Upper lobe of left lung (tissue), 6 donors: ENCODE data around the gene PDRG1. TPM values are rescaled to one million over a fixed set of nuclear protein-coding genes. Genes with fewer than 3 reads are reported as not detected.
"Not testable (repeated sequence)": the region's sequence is repeated elsewhere in the genome, so short reads cannot be mapped to it uniquely, and the experiment has no call there.

Experiments used
- ATAC-seq, 2 donors: fragments of 200-7000 bp; cut with Tn5 transposase; one replicate each; pipeline ENCODE4 v1.9.1; 2022; ENCODE audit warnings: mild to moderate bottlenecking in 2 of 2, moderate library complexity in 2 of 2; ENCODE audit not compliant: low FRiP score in 2 of 2
- DNase-seq, 2 donors: peaks; one replicate each; pipeline ENCODE4 v3.0.0-alpha.2; 2019 to 2020
- H3K27ac ChIP-seq, 4 donors: fragments of 200-600 bp; sonication (generic); one replicate each; pipeline ENCODE4 v1.5.1; 2016 to 2019
- H3K27me3 ChIP-seq, 4 donors: fragments of 200-600 bp; sonication (generic); one replicate each; pipeline ENCODE4 v1.5.1; 2017 to 2019
- H3K36me3 ChIP-seq, 4 donors: fragments of 200-600 bp; sonication (generic); one replicate each; pipeline ENCODE4 v1.5.1; 2016 to 2019
- H3K4me1 ChIP-seq, 4 donors: fragments of 200-600 bp; sonication (generic); one replicate each; pipeline ENCODE4 v1.5.1; 2018 to 2019
- H3K4me3 ChIP-seq, 4 donors: fragments of 200-600 bp; sonication (generic); one replicate each; pipeline ENCODE4 v1.5.1; 2017 to 2019; ENCODE audit warnings: mild to moderate bottlenecking in 2 of 4, moderate library complexity in 1 of 4
- H3K9me3 ChIP-seq, 4 donors: fragments of 200-600 bp; sonication (generic); one replicate each; pipeline ENCODE4 v1.5.1; 2018 to 2019
- CTCF ChIP-seq, 6 experiments: fragments of 450-650 bp in 4 of 6; fragments of 200-600 bp in 2 of 6; sonication (generic) in 2 of 6; IDR thresholded peaks; one replicate each; pipeline ENCODE4 v1.5.1; 2016 to 2019; ENCODE audit warnings: antibody characterized with exemption in 6 of 6
- EP300 ChIP-seq, 4 donors: sonication (generic); formaldehyde crosslinking; IDR thresholded peaks; one replicate each; pipeline ENCODE4 v1.5.1; 2017; ENCODE audit warnings: antibody characterized with exemption in 4 of 4, control low read depth in 2 of 4
- POLR2A ChIP-seq, 4 donors: fragments of 450-650 bp; IDR thresholded peaks; one replicate each; pipeline ENCODE4 v1.5.1; 2016 to 2017; ENCODE audit warnings: antibody characterized with exemption in 4 of 4, mild to moderate bottlenecking in 2 of 4
- POLR2AphosphoS5 ChIP-seq, 2 donors: sonication (generic); formaldehyde crosslinking; IDR thresholded peaks; one replicate each; pipeline ENCODE4 v1.5.1; 2017; ENCODE audit warnings: antibody characterized with exemption in 2 of 2
- WGBS, 2 donors: methylation state at CpG; one replicate each; pipeline ENCODE4 v1.1.5; 2017 to 2018; 5-methylcytosine and 5-hydroxymethylcytosine counted together
- total RNA-seq, 6 donors: library from RNA; depleted of rRNA in 4 of 6; stranded (reverse); fragments of >200 nt in 4 of 6; gene quantifications; one replicate each; pipeline versions ENCODE4 v1.1.0 to v1.2.1, GENCODE V29; 2016 to 2021
- donor health status: DM: no; HTN: no; CAD: no; lungs with moderate emphysema.
- donor health status: DM: no; HTN: yes; CAD: no; lungs with severe emphysema.

Gene PDRG1
- total RNA-seq, 6 donors from 2014 or later: 3.0 to 11.8 (median 7.9) TPM

DNA sequence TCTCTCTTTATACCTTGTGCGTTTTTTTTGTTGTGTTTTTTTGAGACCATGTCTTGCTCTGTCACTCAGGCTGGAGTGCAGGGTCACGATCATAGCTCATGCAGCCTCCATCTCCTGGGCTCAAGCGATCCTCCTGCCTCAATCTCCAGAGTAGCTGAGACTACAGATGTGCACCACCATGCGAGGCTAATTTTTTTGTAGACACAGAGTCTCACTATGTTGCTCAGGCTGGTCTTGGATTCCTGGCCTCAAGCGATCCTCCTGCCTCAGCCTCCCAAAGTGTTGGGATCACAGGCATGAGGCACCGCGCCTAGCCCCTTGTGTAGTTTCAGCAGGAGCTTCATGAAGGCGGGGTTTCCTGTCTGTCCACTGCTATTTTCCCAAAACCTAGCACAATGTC lies 27.3 kb downstream of the PDRG1 start:
- Histone ChIP-seq H3K9me3 (no peaks in the 10 kb centered on the region), H3K4me3 (no peak overlapping the region), H3K4me1 (no peaks in the 10 kb centered on the region), H3K36me3 (no peaks in the 10 kb centered on the region), H3K27me3 (no peaks in the 10 kb centered on the region), H3K27ac (no peak overlapping the region)
- ATAC-seq (no peak), DNase-seq (no peak)
- WGBS, 2 donors: 90 to 91% methylated on average over 8 of the region's 8 CpGs
- TF ChIP-seq POLR2AphosphoS5 (IDR thresholded peaks at IDR 0.05) (no peak), CTCF (IDR thresholded peaks at IDR 0.05) (no peak), EP300 (IDR thresholded peaks at IDR 0.05) (no peak), POLR2A (IDR thresholded peaks at IDR 0.05) (no peak)

GRCh38 chr20:31923388-31924331 lies 28.2 kb downstream of the PDRG1 start:
- Histone ChIP-seq H3K27me3 (no peaks in the 10 kb centered on the region), H3K4me1 (no peaks in the 10 kb centered on the region), H3K9me3 (no peaks in the 10 kb centered on the region), H3K27ac (no peak overlapping the region), H3K4me3 (no peak overlapping the region), H3K36me3 (no peaks in the 10 kb centered on the region)
- TF ChIP-seq EP300 (IDR thresholded peaks at IDR 0.05) (no peak), CTCF (IDR thresholded peaks at IDR 0.05) (no peak), POLR2AphosphoS5 (IDR thresholded peaks at IDR 0.05) (no peak), POLR2A (IDR thresholded peaks at IDR 0.05) (no peak)
- 47 to 55% methylated on average over 9 to 13 of the region's 13 CpGs for WGBS, 2 donors
- DNase-seq (no peak), ATAC-seq (no peak)

- no peaks in the 10 kb centered on the region for H3K9me3 ChIP-seq
- DNase-seq (no peak), ATAC-seq (no peak)
- no peaks in the 10 kb centered on the region for H3K27me3 ChIP-seq
- no peaks in the 10 kb centered on the region for H3K36me3 ChIP-seq
- no peak overlapping the region for H3K4me3 ChIP-seq
- no peak for TF ChIP-seq CTCF (IDR thresholded peaks at IDR 0.05)
- TF ChIP-seq EP300 (IDR thresholded peaks at IDR 0.05): no peak
- TF ChIP-seq POLR2A (IDR thresholded peaks at IDR 0.05): no peak
- TF ChIP-seq POLR2AphosphoS5 (IDR thresholded peaks at IDR 0.05): no peak
- H3K4me1 ChIP-seq: no peaks in the 10 kb centered on the region
- no peak overlapping the region for H3K27ac ChIP-seq
- 84 to 88% methylated on average over 4 of the region's 4 CpGs for WGBS, 2 donors
Measured at GRCh38 chr20:31922588-31922987, 29.3 kb downstream of the PDRG1 start.

- Histone ChIP-seq H3K27ac (no peak overlapping the region), H3K27me3 (no peaks in the 10 kb centered on the region), H3K36me3 (no peaks in the 10 kb centered on the region), H3K4me1 (no peaks in the 10 kb centered on the region), H3K4me3 (no peak overlapping the region), H3K9me3 (no peaks in the 10 kb centered on the region)
- TF ChIP-seq POLR2AphosphoS5 (IDR thresholded peaks at IDR 0.05) (no peak), EP300 (IDR thresholded peaks at IDR 0.05) (no peak)
- WGBS, 2 donors: 51 to 63% methylated on average over 4 of the region's 4 CpGs
- ATAC-seq (no peak), DNase-seq (no peak)
Measured at GRCh38 chr20:31922181-31922580, 29.7 kb downstream of the PDRG1 start.

- ATAC-seq, H3K4me3 ChIP-seq, H3K9me3 ChIP-seq, H3K27me3 ChIP-seq, H3K27ac ChIP-seq, H3K36me3 ChIP-seq, H3K4me1 ChIP-seq, DNase-seq: not testable (repeated sequence)
- 94% methylated on average over 5 of the region's 5 CpGs for WGBS, 2 donors
Measured at GRCh38 chr20:31921480-31921879, 30.4 kb downstream of the PDRG1 start.
